Measurements from ENCODE around the gene PDGFA.

The PDGFA gene

GRCh38 chr7:500521-501420 lies 18.9 kb downstream of the PDGFA start:
- DNase-seq: no peak

GRCh38 chr7:499853-500485 lies 19.7 kb downstream of the PDGFA start:
- no peak for DNase-seq

GRCh38 chr7:498678-499641 lies 20.7 kb downstream of the PDGFA start:
- no peak for DNase-seq

- DNase-seq: no peak
Measured at GRCh38 chr7:497946-498655, 21.5 kb downstream of the PDGFA start.

GRCh38 chr7:497346-497745 lies 22.3 kb downstream of the PDGFA start:
- DNase-seq: no peak

GRCh38 chr7:496528-497295 lies 22.9 kb downstream of the PDGFA start:
- no peak for DNase-seq

- no peak for DNase-seq
Measured at GRCh38 chr7:495761-496321, 23.8 kb downstream of the PDGFA start.

GRCh38 chr7:495326-495725 lies 24.3 kb downstream of the PDGFA start:
- DNase-seq: no peak

- no peak for DNase-seq
Measured at GRCh38 chr7:494906-495305, 24.7 kb downstream of the PDGFA start.

- no peak for DNase-seq
Measured at GRCh38 chr7:494259-494687, 25.4 kb downstream of the PDGFA start.

GRCh38 chr7:493661-494251 lies 25.9 kb downstream of the PDGFA start:
- no peak for DNase-seq

GRCh38 chr7:492714-493065 lies 27.0 kb downstream of the PDGFA start:
- peak; percentile 83 for DNase-seq

GRCh38 chr7:491958-492713 lies 27.5 kb downstream of the PDGFA start:
- DNase-seq: no peak

GRCh38 chr7:491292-491957 lies 28.2 kb downstream of the PDGFA start:
- DNase-seq: no peak

- DNase-seq: peak; percentile 72
Measured at GRCh38 chr7:490461-491291, 29.0 kb downstream of the PDGFA start.

GRCh38 chr7:489876-490275 lies 29.8 kb downstream of the PDGFA start:
- no peak for DNase-seq

GRCh38 chr7:486216-486743 lies 33.4 kb downstream of the PDGFA start:
- no peak for DNase-seq
